Body of pancreas (tissue), 4 donors: ENCODE measurements around the gene SUGT1. TPM values are rescaled to one million over a fixed set of nuclear protein-coding genes. Genes with fewer than 3 reads are reported as not detected.
"Not testable (repeated sequence)": the region's sequence is repeated elsewhere in the genome, so short reads cannot be mapped to it uniquely, and the experiment has no call there.

Source experiments
- ATAC-seq: fragments of 150-250 bp; one replicate; pipeline ENCODE4 v1.9.1; 2016
- DNase-seq, 4 donors: peaks; one replicate each; pipeline ENCODE4 v3.0.0-alpha.2; 2019
- H3K27ac ChIP-seq, 4 donors: fragments of 200-600 bp; sonication (generic); 1 replicate in 3 of 4; 2 replicates in 1 of 4; pipeline versions ENCODE4 v1.5.1 to v1.6.1; 2016 to 2019; ENCODE audit warnings: mild to moderate bottlenecking in 1 of 4, mixed read lengths in 1 of 4, moderate library complexity in 1 of 4
- H3K27me3 ChIP-seq, 2 donors: fragments of 200-600 bp; sonication (generic); one replicate each; pipeline ENCODE4 v1.6.0; 2016; ENCODE audit warnings: mild to moderate bottlenecking in 1 of 2
- H3K36me3 ChIP-seq, 2 donors: fragments of 200-600 bp; sonication (generic); replicated peaks in 1 of 2; 2 replicates each; pipeline ENCODE4 v1.5.1; 2016; ENCODE audit warnings: low read depth in 2 of 2; ENCODE audit not compliant: insufficient read depth in 1 of 2
- H3K4me1 ChIP-seq: fragments of 200-600 bp; sonication (generic); one replicate; pipeline ENCODE4 v1.6.0; 2016
- H3K4me3 ChIP-seq, 2 donors: fragments of 200-600 bp; sonication (generic); 1 replicate in 1 of 2; 2 replicates in 1 of 2; pipeline ENCODE4 v1.5.1; 2016 to 2019
- H3K9me3 ChIP-seq, 3 donors: fragments of 200-600 bp; sonication (generic); 1 replicate in 2 of 3; 2 replicates in 1 of 3; pipeline ENCODE4 v1.5.1; 2016
- CTCF ChIP-seq, 7 experiments: fragments of 450-650 bp in 4 of 7; fragments of 200-600 bp in 3 of 7; sonication (generic) in 3 of 7; IDR thresholded peaks; one replicate each; pipeline ENCODE4 v1.5.1; 2016 to 2019; ENCODE audit warnings: antibody characterized with exemption in 7 of 7
- POLR2A ChIP-seq, 3 donors: fragments of 450-650 bp; IDR thresholded peaks; one replicate each; pipeline ENCODE4 v1.6.1; 2016; ENCODE audit warnings: antibody characterized with exemption in 3 of 3, mild to moderate bottlenecking in 2 of 3
- WGBS, 2 donors: methylation state at CpG; one replicate each; pipeline ENCODE4 v1.1.5; 2017; 5-methylcytosine and 5-hydroxymethylcytosine counted together
- intact Hi-C: fragments of 100-400 bp; cut with DNase I; formaldehyde crosslinking; loops from one replicate; pipeline ENCODE4 v1.15.1; 2023
- total RNA-seq, 2 donors: library from RNA; depleted of rRNA; stranded (reverse); fragments of >200 nt; gene quantifications; one replicate each; pipeline ENCODE4 v1.1.0, GENCODE V29; 2016

Gene SUGT1
- total RNA-seq, 2 donors from 2014 or later: 12.5 to 31.4 TPM

DNA sequence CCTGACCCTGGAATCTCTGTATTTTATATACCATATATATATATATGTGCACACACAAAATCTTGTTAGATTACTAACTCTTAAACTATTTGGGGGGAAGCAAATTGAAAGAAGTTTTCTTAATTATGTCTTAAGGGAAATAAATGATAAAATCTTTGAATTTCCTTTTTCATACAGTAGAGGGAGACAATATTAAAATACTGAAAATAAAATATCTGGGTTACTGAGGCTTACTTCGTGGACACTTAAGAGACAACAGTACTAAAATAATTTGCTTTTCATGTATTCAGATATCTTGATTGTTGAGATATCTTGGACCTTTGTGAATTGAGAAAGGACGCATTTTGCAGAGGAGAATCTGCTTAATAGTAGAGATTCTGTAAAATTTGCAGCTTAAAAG, 17.0 kb downstream of the SUGT1 start:
- peaks cover 0 to 9% of the 10 kb centered on the region in 2 donors for H3K36me3 ChIP-seq
- no peak for DNase-seq
- H3K27ac ChIP-seq: no peak overlapping the region
- WGBS, 2 donors: 79 to 92% methylated on average over 2 of the region's 2 CpGs
- H3K9me3 ChIP-seq: no peaks in the 10 kb centered on the region
- intact Hi-C loops: no loop called here
- no peak overlapping the region for H3K4me3 ChIP-seq
- peaks cover 4% of the 10 kb centered on the region for H3K4me1 ChIP-seq
- H3K27me3 ChIP-seq: no peaks in the 10 kb centered on the region
- TF ChIP-seq POLR2A (IDR thresholded peaks at IDR 0.05): no peak
- no peak for TF ChIP-seq CTCF (IDR thresholded peaks at IDR 0.05)
- ATAC-seq: no peak

DNA sequence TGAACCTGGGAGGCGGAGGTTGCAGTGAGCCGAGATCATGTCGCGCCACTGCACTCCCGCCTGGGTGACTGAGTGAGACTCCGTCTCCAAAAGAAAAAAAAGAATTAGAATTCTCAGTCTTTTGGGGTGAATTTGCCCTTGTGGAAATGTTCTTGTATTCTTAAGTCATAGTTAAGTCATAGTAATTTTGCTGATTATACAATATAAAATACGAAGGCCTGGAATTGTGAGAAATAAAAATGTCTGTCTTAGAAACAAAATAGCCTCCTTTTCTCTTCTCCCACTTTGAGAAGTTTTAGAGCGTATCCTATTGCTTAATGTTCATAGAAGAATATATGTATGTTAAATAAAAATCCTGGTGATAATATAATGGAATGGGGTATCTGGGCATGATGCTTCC, 18.1 kb downstream of the SUGT1 start:
- H3K36me3 ChIP-seq: peaks cover 0 to 7% of the 10 kb centered on the region in 2 donors
- peaks cover 4% of the 10 kb centered on the region for H3K4me1 ChIP-seq
- H3K4me3 ChIP-seq: no peak overlapping the region
- intact Hi-C loops: no loop called here
- ATAC-seq (no peak), DNase-seq (no peak)
- TF ChIP-seq POLR2A (IDR thresholded peaks at IDR 0.05): no peak
- H3K9me3 ChIP-seq: no peaks in the 10 kb centered on the region
- no peaks in the 10 kb centered on the region for H3K27me3 ChIP-seq
- 89 to 96% methylated on average over 8 of the region's 8 CpGs for WGBS, 2 donors
- H3K27ac ChIP-seq: no peak overlapping the region

DNA sequence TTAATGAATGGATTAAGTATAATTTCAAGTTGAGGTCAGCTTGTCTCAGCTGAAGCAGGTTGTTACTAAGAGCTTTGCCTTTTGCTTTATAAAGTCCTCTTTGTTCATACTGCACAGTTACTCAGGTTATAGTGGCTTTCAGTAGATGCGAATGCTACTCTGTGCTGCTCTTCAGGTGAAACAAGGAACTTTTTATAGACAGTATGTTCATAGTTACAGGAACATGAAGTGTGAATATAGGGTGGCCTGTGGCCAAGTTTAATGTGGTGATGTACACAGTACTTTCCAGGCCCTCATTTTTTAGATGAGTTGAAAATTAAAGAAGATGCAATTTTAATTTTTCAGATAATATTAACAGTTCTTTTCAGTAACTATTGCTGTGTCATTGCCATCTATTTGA, 20.8 kb downstream of the SUGT1 start:
- no peak for DNase-seq
- TF ChIP-seq POLR2A (IDR thresholded peaks at IDR 0.05) (no peak), CTCF (IDR thresholded peaks at IDR 0.05) (no peak)
- 81 to 90% methylated on average over 1 of the region's 1 CpG for WGBS, 2 donors

GRCh38 chr13:52677823-52678222, 25.2 kb downstream of the SUGT1 start:
- intact Hi-C loops: no loop called here
- DNase-seq (no peak), ATAC-seq (no peak)
- H3K4me3 ChIP-seq: no peak overlapping the region
- no peaks in the 10 kb centered on the region for H3K9me3 ChIP-seq
- H3K27me3 ChIP-seq: no peaks in the 10 kb centered on the region
- H3K27ac ChIP-seq: no peak overlapping the region
- 61 to 75% methylated on average over 1 of the region's 1 CpG for WGBS, 2 donors
- no peak for TF ChIP-seq POLR2A (IDR thresholded peaks at IDR 0.05)
- peaks cover 4% of the 10 kb centered on the region for H3K4me1 ChIP-seq
- H3K36me3 ChIP-seq: peaks cover 0 to 17% of the 10 kb centered on the region in 2 donors

More for the DNA sequence above, 20.8 kb downstream of the SUGT1 start:
- Histone ChIP-seq H3K4me3 (no peak overlapping the region), H3K36me3 (no peaks in the 10 kb centered on the region), H3K27ac (no peak overlapping the region), H3K27me3 (no peaks in the 10 kb centered on the region), H3K9me3 (no peaks in the 10 kb centered on the region), H3K4me1 (peaks cover 4% of the 10 kb centered on the region)
- no peak for ATAC-seq
- intact Hi-C loops: no loop called here

GRCh38 chr13:52685806-52686205, 33.2 kb downstream of the SUGT1 start:
- H3K4me1 ChIP-seq, DNase-seq, intact Hi-C loops, H3K27ac ChIP-seq, H3K27me3 ChIP-seq, H3K4me3 ChIP-seq, H3K9me3 ChIP-seq, ATAC-seq: not testable (repeated sequence)
- WGBS, 2 donors: 91 to 97% methylated on average over 9 of the region's 9 CpGs
- H3K36me3 ChIP-seq: peaks cover 0 to 13% of the 10 kb centered on the region in 2 donors

GRCh38 chr13:52686376-52686775, 33.7 kb downstream of the SUGT1 start:
- H3K4me3 ChIP-seq: no peak overlapping the region
- no peak for TF ChIP-seq POLR2A (IDR thresholded peaks at IDR 0.05)
- ATAC-seq: no peak
- no peaks in the 10 kb centered on the region for H3K27me3 ChIP-seq
- no peaks in the 10 kb centered on the region for H3K9me3 ChIP-seq
- H3K4me1 ChIP-seq: no peaks in the 10 kb centered on the region
- intact Hi-C loops: no loop called here
- H3K36me3 ChIP-seq: peaks cover 0 to 12% of the 10 kb centered on the region in 2 donors
- DNase-seq: no peak
- no peak overlapping the region for H3K27ac ChIP-seq
- WGBS, 2 donors: 93 to 97% methylated on average over 4 of the region's 4 CpGs

- DNase-seq: no peak
- Histone ChIP-seq H3K27me3 (no peaks in the 10 kb centered on the region), H3K9me3 (no peaks in the 10 kb centered on the region), H3K36me3 (no peaks in the 10 kb centered on the region), H3K27ac (no peak overlapping the region), H3K4me1 (no peaks in the 10 kb centered on the region), H3K4me3 (no peak overlapping the region)
- intact Hi-C loops: no loop called here
- TF ChIP-seq CTCF (IDR thresholded peaks at IDR 0.05): no peak
- TF ChIP-seq POLR2A (IDR thresholded peaks at IDR 0.05): no peak
- no peak for ATAC-seq
- 79 to 90% methylated on average over 3 of the region's 3 CpGs for WGBS, 2 donors
Observed at GRCh38 chr13:52695856-52696255, 43.2 kb downstream of the SUGT1 start.
